BE2C (cell line): ENCODE results near the gene FBXL7.

Experiments used
- DNase-seq: peaks from one replicate; pipeline ENCODE4 v3.0.0-alpha.2; 2020
- H3K27me3 ChIP-seq: fragments of 250-450 bp; sonication (Bioruptor Pico); 2 replicates; pipeline ENCODE4 v1.5.1; 2020; ENCODE audit warnings: mild to moderate bottlenecking
- H3K36me3 ChIP-seq: fragments of 250-450 bp; sonication (Bioruptor Pico); 2 replicates; pipeline ENCODE4 v1.5.1; 2020; ENCODE audit warnings: mild to moderate bottlenecking
- H3K4me1 ChIP-seq: fragments of 250-450 bp; sonication (Bioruptor Pico); 2 replicates; pipeline ENCODE4 v1.5.1; 2020
- H3K4me3 ChIP-seq: 2 replicates; pipeline ENCODE4 v1.5.1; 2011; ENCODE audit warnings: low read depth, low read length
- H3K9me3 ChIP-seq: fragments of 250-450 bp; sonication (Bioruptor Pico); 2 replicates; pipeline ENCODE4 v1.5.1; 2020
- CTCF ChIP-seq: IDR thresholded peaks from 2 replicates; pipeline ENCODE4 v1.5.1; 2012; ENCODE audit warnings: mild to moderate bottlenecking, low read depth, low read length

FBXL7 gene

DNA sequence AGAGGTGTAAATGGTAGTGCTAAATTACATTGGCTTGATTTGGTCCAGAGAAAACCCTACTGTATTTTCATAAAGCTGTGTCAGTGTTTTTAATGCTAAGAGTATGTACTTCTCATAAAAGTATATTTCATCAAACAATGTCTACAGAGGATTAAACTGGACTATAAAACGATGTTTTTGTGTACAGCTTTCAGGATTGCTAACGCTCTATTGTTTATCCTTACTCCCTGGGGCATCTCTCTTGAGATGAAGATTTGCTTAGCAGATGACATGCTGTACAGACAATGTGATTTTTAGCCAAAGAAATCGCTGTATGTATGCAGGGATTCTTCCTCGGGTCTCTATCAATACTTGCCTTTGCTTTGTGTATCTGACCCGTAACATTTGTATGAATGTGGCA lies 216.0 kb downstream of the FBXL7 start:
- Histone ChIP-seq H3K4me3 (no peak overlapping the region), H3K36me3 (no peaks in the 10 kb centered on the region), H3K4me1 (peaks cover 21% of the 10 kb centered on the region), H3K9me3 (no peaks in the 10 kb centered on the region), H3K27me3 (no peaks in the 10 kb centered on the region)
- DNase-seq: no peak
- no peak for TF ChIP-seq CTCF

DNA sequence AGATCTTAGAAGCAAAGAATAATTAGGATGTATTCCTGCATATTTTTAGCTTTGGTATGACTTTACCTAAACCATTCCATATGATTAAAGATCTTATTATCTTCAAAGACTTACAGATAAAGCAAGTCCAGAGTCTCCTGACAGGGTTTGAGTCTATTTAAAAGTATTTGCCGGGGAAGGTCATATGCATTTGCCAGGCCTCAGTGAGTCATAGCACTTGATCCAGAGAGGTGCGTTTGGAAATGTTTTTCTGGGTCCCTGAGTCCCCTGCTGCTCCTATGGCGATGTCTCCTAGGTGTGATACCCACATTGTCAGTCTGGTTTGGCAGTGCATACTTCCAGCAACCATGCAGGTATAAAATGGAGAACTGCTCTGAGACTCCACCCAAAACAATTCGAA lies 217.0 kb downstream of the FBXL7 start:
- TF ChIP-seq CTCF: no peak
- Histone ChIP-seq H3K4me1 (peaks cover 21% of the 10 kb centered on the region), H3K9me3 (no peaks in the 10 kb centered on the region), H3K27me3 (no peaks in the 10 kb centered on the region), H3K4me3 (no peak overlapping the region), H3K36me3 (no peaks in the 10 kb centered on the region)
- peak; percentile 19 for DNase-seq

DNA sequence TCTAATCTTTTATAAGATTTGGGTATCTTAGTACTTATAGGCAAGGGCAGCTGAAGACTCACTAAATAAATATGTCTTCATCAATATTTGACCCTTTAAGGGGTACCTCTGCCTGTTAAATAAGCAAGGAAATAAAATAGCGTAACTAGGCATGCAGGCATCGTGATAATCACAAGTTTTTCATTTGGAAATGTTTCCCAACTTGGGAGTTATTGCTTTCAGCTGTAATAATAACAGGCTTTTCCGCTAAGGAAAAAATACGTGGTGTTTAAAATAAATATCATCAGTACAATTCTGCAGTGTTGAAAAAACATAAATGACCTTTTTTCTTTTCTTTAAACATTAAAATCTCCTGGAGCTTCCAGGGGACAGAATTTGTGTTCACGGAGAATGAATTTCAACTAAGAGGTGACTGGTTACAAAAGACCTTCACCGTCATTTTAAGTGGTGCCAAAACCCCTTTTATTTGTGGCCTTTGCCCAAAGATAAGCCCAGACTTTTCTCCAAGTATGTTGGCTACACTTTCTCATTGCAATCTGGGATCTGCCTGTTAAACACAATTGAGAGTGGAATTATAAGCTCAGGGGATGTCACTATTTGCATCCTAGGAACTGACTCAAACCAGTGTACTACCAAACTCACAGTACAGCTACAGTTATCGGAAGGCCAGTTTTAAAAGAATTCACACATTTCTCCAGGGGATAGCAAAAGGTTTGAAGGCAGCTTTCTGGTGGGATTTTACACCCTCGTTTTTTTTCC lies 218.6 kb downstream of the FBXL7 start:
- Histone ChIP-seq H3K4me3 (no peak overlapping the region), H3K9me3 (no peaks in the 10 kb centered on the region), H3K4me1 (peaks cover 21% of the 10 kb centered on the region), H3K27me3 (no peaks in the 10 kb centered on the region), H3K36me3 (no peaks in the 10 kb centered on the region)
- no peak for DNase-seq
- TF ChIP-seq CTCF: no peak

DNA sequence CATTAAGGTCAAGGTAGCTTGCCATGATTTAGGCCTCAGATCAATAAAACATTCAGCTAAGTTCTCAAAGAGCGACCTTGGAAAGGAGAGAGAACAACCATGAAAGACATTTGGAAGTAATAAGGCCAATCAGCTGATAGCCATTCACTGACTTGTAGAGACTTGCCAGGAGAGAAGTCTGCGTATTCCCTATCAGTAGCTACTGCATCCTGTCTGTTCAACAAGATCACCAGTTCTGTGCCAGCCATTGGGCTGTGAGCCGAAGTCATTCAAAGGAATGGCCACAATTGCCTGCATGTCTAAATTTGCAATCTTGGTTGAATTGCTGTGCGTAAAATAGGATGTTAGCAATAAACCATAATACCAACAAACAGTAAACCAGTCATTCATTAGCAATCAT lies 219.8 kb downstream of the FBXL7 start:
- TF ChIP-seq CTCF: no peak
- Histone ChIP-seq H3K4me3 (no peak overlapping the region; the same call in 1 of the 2 replicates), H3K4me1 (peaks cover 21% of the 10 kb centered on the region), H3K36me3 (no peaks in the 10 kb centered on the region), H3K9me3 (no peaks in the 10 kb centered on the region), H3K27me3 (no peaks in the 10 kb centered on the region)
- peak; percentile 45 for DNase-seq

- Histone ChIP-seq H3K4me3 (no peak overlapping the region), H3K27me3 (no peaks in the 10 kb centered on the region), H3K36me3 (no peaks in the 10 kb centered on the region), H3K4me1 (peaks cover 18% of the 10 kb centered on the region), H3K9me3 (no peaks in the 10 kb centered on the region; the same call in 1 of the 2 replicates)
- TF ChIP-seq CTCF: no peak
- no peak for DNase-seq
Measured at GRCh38 chr5:15720515-15720914, 220.5 kb downstream of the FBXL7 start.

DNA sequence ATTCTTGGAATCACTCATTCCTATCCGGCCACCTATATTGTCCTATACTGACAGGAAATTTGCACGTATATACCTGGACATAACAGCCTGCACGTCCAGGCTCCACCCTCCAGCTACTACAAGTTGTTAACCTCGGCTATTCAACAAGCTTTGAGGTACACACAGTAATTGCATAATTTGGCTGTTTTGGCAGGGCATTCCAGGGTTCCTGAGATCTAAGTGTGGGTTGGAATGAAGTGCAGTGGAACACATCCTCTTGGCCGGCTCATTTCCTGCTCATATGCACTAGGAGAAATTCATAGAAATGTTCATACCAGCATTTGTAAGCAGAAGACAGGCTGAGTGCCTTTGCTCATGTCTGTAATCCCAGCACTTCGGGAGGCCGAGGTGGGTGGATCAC lies 222.3 kb downstream of the FBXL7 start:
- TF ChIP-seq CTCF: no peak
- Histone ChIP-seq H3K4me3 (no peak overlapping the region), H3K9me3 (no peaks in the 10 kb centered on the region; the same call in 1 of the 2 replicates), H3K27me3 (no peaks in the 10 kb centered on the region), H3K36me3 (no peaks in the 10 kb centered on the region), H3K4me1 (peaks cover 14% of the 10 kb centered on the region)
- DNase-seq: no peak
